Measurements from ENCODE around the gene ARHGEF28.

DNA sequence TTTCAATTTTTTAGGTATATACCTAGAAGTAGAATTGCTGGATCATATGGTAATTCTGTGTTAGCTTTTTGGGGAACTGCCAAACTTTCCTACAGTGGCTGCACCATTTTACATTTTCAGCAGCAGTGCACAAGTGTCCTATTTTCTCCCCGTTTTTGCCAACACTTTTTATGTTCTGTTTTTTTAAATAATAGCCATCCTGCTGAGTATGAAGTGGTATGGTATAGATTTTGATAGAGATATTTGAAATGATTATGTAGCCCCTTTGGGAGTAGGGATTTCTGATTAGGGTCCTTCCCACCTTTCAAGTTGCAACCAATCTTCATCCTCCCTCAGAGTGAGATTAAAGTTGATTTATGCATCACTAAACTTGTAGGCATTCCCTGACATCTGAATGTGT is 76.5 kb downstream of the ARHGEF28 start:
- TF ChIP-seq, protein P1, sequence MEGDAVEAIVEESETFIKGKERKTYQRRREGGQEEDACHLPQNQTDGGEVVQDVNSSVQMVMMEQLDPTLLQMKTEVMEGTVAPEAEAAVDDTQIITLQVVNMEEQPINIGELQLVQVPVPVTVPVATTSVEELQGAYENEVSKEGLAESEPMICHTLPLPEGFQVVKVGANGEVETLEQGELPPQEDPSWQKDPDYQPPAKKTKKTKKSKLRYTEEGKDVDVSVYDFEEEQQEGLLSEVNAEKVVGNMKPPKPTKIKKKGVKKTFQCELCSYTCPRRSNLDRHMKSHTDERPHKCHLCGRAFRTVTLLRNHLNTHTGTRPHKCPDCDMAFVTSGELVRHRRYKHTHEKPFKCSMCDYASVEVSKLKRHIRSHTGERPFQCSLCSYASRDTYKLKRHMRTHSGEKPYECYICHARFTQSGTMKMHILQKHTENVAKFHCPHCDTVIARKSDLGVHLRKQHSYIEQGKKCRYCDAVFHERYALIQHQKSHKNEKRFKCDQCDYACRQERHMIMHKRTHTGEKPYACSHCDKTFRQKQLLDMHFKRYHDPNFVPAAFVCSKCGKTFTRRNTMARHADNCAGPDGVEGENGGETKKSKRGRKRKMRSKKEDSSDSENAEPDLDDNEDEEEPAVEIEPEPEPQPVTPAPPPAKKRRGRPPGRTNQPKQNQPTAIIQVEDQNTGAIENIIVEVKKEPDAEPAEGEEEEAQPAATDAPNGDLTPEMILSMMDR (IDR thresholded peaks at IDR 0.05 in 2 of 3, conservative IDR thresholded peaks at IDR 0.05 in 1 of 3; ENCODE audit: borderline replicate concordance in 1 of 3, insufficient read depth in 1 of 3, low read depth in 2 of 3, low read length in 2 of 3) = no peak
- TF ChIP-seq SIN3A (IDR thresholded peaks at IDR 0.05; ENCODE audit: low read depth) (no peak), ZNF274 (IDR thresholded peaks at IDR 0.05; ENCODE audit: low read depth, low read length) (no peak), EZH2phosphoT487 (IDR thresholded peaks at IDR 0.05; ENCODE audit: borderline replicate concordance) (no peak), ELF1 (IDR thresholded peaks at IDR 0.05; ENCODE audit: borderline replicate concordance, low read depth) (no peak), POLR2AphosphoS5 (IDR thresholded peaks at IDR 0.05; ENCODE audit: low read depth, low read length) (no peak), YY1 (IDR thresholded peaks at IDR 0.05; ENCODE audit: extremely low read depth, insufficient replicate concordance, low read depth, low read length) (no peak), EZH2 (IDR thresholded peaks at IDR 0.05) (no peak), RAD21 (IDR thresholded peaks at IDR 0.05; ENCODE audit: low read depth) (no peak)
- TF ChIP-seq, protein P2, sequence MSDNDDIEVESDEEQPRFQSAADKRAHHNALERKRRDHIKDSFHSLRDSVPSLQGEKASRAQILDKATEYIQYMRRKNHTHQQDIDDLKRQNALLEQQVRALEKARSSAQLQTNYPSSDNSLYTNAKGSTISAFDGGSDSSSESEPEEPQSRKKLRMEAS (IDR thresholded peaks at IDR 0.05) = no peak
